EH (cell line): ENCODE results near the gene LRSAM1.

Experiments
- DNase-seq: peaks from one replicate; pipeline ENCODE4 v3.0.0-alpha.2; 2015; ENCODE audit warnings: low read depth

The LRSAM1 gene

DNA sequence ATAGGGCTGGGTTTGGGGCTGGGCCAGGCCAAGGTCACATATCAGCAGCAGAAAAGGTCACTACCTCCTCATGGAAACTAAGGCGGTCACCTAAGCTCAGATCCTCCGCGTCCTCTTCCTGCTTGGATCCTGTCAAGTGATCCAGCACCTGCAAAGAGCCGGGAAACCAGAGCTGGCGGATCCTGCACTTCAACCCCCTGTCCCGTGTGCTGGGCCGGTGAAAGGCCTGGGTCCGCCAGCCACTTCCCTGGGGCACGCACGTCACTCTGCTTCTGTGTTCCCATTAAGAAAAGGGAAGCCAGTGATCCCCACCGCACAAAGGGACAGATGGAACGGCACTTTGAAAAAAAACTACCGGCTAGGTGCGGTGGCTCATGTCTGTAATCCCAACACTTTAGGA lies 99.4 kb downstream of the LRSAM1 start:
- DNase-seq: no peak
